Measurements from ENCODE around the gene C20orf204.

C20orf204 gene

DNA sequence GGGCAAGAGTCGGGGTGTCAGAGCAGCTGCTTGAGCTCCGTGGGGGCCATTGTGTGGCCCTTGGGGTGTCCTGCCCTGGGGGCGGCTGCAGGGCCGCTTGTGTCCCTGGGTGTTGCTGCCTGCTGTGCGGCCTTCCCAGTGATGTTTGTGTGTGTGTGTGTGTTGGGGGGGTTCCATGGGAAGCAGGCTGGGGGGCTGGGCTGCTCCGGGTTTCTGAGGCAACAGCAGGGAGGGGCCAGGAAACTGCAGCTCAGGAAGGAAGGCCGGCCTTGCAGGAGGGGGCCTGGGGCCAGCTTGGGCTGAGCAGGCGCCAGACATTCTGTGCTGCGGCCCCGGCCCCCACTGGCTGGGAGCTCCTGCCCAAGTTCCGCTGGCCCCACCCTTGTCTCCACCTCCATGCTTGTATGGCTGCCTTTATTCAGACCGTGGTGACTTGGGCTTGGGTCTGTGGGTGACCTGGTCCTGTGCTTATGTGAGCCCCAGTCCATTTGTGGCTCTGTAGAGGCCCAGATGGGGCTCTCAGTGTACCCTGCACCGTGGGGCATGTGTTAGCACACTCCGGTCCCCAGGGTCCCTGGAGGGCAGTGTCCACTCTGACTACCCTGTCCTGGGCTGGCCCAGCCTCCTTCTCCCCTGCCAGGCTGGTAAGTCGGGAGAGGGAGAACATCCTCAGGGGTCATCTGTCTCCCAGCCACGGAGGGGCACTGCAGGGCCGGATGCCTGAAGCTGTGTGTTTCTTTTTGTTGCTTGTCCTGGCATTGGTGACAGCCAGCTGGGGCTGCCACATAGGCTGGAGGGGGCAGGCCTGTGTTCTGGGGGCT, 18.1 kb downstream of the C20orf204 start:
- TF ChIP-seq, protein P1, sequence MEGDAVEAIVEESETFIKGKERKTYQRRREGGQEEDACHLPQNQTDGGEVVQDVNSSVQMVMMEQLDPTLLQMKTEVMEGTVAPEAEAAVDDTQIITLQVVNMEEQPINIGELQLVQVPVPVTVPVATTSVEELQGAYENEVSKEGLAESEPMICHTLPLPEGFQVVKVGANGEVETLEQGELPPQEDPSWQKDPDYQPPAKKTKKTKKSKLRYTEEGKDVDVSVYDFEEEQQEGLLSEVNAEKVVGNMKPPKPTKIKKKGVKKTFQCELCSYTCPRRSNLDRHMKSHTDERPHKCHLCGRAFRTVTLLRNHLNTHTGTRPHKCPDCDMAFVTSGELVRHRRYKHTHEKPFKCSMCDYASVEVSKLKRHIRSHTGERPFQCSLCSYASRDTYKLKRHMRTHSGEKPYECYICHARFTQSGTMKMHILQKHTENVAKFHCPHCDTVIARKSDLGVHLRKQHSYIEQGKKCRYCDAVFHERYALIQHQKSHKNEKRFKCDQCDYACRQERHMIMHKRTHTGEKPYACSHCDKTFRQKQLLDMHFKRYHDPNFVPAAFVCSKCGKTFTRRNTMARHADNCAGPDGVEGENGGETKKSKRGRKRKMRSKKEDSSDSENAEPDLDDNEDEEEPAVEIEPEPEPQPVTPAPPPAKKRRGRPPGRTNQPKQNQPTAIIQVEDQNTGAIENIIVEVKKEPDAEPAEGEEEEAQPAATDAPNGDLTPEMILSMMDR (conservative IDR thresholded peaks at IDR 0.05; ENCODE audit: low read depth, low read length): peak; percentile 40
- peak; percentile 53 for DNase-seq (ENCODE audit: low read depth)
- H3K4me3 ChIP-seq (ENCODE audit: low read depth, low read length): no peak overlapping the region

DNA sequence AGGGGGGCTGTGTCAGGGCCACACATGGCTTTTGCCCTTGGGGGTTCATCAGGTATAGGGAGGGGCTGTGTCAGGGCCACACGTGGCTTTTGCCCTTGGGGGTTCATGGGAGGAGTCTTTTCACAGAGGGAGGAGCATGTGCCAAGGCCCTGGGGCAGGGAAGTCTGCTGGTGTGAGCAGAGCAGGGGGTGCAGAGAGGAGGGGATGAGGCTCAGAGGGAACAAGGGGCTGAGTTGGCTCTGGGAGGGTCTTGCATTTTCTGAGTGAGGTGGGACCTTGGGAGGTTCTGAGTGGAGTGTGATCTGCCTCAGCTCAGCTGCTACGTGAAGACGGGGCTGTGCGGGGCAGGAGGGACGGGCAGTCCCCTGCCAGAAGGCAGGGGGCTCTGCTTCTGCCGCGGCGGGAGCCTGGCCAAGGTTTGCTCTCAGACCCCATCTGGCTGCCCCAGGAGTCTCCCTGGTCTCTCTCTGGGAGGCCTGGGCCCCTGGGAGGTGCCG, 19.5 kb downstream of the C20orf204 start:
- TF ChIP-seq, protein P1 (conservative IDR thresholded peaks at IDR 0.05; ENCODE audit: low read depth, low read length): no peak
- DNase-seq (ENCODE audit: low read depth): no peak
- H3K4me3 ChIP-seq (ENCODE audit: low read depth, low read length): no peak overlapping the region

DNA sequence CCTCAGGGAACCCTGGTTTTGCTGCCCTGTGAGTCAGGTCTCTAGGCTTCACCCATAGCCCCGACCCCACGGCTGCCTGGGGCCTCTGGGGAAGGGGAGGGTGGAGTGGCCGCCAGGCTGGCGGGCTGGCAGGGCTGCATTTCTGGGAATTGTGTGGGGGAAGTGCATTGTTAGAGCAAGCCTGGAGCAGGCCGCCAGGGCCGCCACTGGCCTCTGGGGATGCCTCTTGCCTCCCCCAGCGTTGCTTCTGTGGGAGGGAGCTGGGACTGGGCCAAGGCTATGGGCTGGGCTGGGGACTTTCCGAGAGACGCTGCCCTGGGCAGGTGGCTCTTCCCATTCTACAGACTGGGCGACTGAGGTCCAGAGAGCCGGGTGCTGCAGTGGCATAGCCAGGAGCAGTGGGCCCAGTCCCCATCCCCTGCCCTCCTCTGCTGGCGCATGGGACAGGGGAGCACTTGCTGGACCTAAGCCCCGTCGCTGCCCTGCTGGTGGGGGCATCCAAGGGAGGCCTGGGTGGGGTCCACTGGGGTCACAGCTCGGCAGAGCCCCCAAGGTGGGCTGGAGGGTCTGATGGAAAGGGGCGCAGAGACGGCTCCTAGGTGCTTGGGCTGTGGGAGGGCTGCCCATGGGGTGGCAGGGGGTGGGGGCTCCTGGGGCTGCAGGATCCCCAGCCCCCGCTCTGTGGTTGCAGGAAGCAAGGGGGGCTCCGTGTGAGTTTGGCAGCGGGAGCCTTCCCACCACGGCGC, 20.1 kb downstream of the C20orf204 start:
- TF ChIP-seq, protein P1 (conservative IDR thresholded peaks at IDR 0.05; ENCODE audit: low read depth, low read length): no peak
- H3K4me3 ChIP-seq (ENCODE audit: low read depth, low read length): no peak overlapping the region
- peak; percentile 36 for DNase-seq (ENCODE audit: low read depth)

DNA sequence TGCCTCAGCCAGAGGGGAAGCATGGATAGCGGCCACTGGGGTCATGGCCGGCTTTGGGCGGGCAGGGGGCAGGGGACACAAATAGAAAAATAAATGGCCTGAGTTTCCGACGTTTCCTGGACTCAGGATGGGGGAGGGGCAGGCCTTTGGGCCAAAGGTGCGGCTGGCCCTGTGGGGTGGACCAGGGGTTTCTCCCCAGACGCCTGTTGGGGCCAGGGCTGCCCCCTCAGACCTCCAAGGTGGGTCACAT, 20.6 kb downstream of the C20orf204 start:
- no peak overlapping the region for H3K4me3 ChIP-seq (ENCODE audit: low read depth, low read length)
- TF ChIP-seq, protein P1 (conservative IDR thresholded peaks at IDR 0.05; ENCODE audit: low read depth, low read length): no peak
- DNase-seq (ENCODE audit: low read depth): no peak

DNA sequence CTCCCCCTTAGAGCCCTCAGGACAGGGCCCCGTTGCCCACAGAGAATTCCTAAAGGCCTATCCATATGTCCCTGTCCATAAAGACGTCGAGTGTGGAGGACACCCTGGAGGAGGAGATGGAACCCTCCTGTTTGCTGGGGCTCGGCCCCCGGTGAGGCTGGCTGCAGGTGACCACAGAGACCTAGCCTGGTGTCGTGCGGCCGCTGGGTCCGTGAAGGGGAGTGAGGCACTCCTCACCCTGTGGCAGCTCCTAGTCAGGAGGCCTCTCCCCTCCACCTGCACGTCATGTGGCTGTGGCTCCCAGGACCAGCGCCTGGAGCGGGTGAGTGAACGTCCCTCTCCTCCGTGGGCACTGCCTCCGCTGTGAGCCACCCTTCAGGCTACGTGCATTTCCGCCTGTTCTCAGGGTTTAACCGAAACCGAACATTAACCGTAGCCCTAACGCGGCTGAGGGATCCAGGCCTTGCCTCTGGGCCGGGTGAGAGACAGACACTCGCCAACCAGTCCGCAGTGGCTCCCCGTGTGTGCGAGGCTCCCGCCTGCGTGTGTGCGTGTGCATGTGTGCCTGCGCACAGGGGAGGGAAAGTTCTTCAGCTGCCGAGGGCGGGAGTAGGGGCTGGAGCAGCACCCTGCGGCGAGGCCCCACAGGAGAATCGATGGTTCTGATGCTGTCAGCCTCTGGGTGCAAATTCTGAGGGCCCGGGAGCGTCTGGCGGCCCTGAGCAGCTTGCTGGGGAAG, 21.1 kb downstream of the C20orf204 start:
- no peak overlapping the region for H3K4me3 ChIP-seq (ENCODE audit: low read depth, low read length)
- no peak for DNase-seq (ENCODE audit: low read depth)
- TF ChIP-seq, protein P1 (conservative IDR thresholded peaks at IDR 0.05; ENCODE audit: low read depth, low read length): no peak

DNA sequence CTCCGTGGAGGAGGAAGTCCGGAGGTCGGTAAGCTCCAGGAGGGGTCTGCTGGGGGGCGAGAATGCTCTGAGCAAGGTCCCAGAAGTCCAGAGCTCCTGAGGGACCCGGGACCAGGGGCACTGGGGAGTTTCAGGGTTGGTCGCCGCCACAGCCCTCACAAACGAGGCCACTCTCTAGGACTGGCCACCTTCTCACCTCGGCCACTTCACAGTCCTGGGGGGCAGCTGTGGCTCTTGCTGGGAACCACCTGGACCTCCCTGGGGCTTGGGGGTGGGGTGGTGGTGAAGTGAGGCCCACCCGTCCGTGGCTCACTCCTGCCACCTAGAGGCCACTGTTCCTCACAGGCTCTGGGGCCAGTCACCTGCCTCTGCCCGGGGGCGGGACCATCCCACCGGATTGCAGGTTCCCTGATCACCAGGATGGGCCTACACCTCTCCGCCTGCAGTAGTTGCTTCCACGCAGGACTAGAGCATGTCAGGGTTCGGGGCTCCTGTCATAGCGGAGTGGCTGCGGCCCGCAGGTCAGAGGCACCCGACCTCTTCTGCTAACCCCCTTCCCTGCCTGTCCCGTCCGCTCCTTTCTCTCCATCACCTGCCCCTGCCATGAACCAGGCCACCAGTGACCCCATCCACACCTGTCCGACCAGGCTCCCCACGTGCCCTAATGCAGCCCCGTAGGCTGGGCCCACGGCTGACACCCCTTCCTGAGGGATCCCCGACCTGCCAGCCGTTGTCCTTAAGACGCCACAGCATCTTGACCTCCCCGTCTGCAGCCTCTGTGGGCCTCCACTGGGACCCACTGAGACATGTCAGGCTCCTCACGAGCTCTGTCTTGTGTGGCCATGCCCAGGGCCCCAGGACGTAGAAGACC, 21.9 kb downstream of the C20orf204 start:
- TF ChIP-seq, protein P1 (conservative IDR thresholded peaks at IDR 0.05; ENCODE audit: low read depth, low read length): peak; percentile 86
- DNase-seq (ENCODE audit: low read depth): peak; percentile 67
- no peak overlapping the region for H3K4me3 ChIP-seq (ENCODE audit: low read depth, low read length)
